GM12892 (cell line): ENCODE results near the gene PEAK1.

Experiments used
- POLR2AphosphoS5 ChIP-seq: IDR thresholded peaks from 2 replicates; pipeline ENCODE4 v1.6.1; 2011; ENCODE audit warnings: low read depth, low read length, control low read depth
- TAF1 ChIP-seq: IDR thresholded peaks from 2 replicates; pipeline ENCODE4 v1.6.1; 2011; ENCODE audit warnings: low read depth, mild to moderate bottlenecking, control low read depth, low read length, borderline replicate concordance

DNA sequence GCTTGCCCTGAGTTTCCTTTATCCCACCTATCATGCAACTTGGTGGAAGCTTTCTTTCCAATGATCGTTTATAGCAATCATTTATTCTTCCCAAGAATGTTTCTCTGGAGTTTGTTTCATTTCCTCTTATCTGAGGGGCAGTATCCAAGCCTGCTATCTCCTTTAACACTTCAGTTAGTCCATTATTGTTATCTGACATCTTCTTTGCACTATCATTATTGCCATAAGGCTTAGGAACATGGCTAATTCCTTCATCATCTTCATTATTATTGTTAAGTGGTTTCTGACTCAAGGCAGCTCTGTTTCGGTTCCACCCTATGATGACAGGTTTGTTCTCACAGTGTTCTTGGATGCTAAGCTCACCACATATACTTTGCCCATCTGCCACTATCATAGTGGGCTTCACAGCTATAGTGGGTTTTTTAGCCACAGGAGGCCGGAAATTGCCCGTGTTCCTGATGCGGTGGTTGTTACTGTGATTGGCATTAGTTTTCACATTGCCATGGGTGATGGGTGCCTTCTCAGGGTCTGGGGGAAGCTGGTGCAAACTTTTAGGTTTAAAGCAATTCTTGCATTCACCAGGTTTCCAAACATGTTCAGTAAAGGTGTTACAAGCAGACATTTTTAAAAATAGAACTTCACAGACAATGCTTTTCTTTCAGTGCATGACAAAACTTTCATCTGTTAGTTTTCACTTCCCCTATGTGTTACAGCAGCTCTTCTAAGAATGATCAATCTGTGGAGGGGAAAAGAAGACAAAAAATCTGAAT, 238.4 kb downstream of the PEAK1 start:
- TF ChIP-seq POLR2AphosphoS5 (no peak), TAF1 (no peak)
